NCI-H2081 treated with DMSO at 0.1 percent for 48 hours (cell line): ENCODE measurements around the gene ARFGAP3.

Experiments
- DNase-seq: peaks from one replicate; lab custom pipeline; 2025; lab: John Stamatoyannopoulos, UW

ARFGAP3 gene

GRCh38 chr22:42863349-42863961 lies 6.4 kb upstream of the ARFGAP3 start:
- DNase-seq, result no peak

DNA sequence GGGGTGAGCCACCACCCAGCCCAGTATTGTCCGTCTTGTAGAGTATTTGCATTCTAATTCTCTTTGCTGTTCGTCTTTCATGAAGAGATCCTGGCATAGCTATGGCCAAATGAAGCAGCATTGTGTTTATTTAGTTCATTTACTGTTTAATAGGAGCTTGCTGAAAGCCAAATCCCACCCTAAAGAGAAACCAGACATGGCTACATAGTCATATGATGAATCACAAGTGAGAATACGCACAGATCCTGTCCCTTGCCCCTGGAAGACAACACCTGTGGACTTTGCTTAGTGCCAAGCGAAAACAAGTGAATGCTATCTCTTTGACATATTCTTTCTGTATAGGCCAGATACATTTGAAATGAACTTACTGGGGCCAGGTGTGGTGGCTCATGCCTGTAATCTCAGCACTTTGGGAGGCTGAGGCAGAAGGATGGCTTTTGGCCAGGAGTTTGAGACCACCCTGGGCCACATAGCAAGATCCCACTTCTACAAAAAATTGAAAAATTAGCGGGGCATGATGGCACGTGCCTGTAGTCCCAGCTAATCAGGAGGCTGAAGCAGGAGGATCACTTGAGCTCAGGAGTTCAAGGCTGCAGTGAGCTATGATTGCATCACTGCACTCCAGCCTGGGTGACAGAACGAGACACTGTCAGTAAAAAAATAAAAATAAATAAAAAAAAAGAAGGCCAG lies 5.1 kb upstream of the ARFGAP3 start:
- DNase-seq, result no peak

DNA sequence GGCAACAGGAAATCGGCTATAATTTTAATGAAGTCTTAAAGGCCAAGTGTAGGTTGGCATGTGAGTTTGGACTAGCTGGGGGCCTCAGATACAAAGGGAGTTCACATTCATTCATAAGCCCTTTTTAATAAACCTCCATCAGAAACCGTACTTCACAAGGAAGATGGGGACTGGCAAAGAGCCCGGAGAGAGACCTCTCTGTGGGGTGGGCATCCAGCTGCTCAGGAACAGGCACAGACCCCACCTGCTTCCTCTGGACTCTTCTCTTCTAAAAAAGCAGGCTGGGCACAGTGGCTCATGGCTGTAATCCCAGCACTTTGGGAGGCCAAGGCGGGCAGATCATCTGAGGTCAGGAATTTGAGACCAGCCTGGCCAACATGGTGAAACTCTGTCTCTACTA lies 3.9 kb upstream of the ARFGAP3 start:
- DNase-seq, result no peak

DNA sequence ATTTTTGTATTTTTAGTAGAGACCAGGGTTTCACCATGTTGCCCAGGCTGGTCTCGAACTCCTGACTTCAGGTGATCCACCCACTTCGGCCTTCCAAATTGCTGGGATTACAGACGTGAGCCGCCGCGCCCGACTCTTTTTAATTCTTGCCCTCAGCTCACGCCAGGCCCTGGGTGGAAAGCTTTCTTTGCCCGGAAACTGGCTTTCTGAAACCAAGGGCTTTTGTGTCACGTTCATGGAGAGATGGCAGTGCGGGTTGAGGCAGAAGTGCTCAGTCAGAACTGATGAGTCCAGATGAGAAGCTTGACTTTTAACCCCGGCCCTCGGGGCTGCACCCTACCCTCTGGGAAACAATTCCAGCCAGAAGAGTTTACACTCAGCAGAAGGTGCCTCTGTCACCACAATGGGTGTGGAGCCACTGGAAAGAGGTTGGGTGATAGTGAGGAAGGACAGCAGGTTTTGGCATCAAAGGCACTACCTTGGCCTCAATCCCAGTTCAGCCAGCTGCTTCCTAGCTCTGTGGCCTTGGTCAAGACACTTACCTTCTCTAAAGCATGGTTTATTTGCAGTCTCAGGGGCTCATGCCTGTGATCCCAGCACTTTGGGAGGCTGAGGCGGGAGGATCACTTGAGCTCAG lies 890 bp upstream of the ARFGAP3 start:
- DNase-seq, result no peak

DNA sequence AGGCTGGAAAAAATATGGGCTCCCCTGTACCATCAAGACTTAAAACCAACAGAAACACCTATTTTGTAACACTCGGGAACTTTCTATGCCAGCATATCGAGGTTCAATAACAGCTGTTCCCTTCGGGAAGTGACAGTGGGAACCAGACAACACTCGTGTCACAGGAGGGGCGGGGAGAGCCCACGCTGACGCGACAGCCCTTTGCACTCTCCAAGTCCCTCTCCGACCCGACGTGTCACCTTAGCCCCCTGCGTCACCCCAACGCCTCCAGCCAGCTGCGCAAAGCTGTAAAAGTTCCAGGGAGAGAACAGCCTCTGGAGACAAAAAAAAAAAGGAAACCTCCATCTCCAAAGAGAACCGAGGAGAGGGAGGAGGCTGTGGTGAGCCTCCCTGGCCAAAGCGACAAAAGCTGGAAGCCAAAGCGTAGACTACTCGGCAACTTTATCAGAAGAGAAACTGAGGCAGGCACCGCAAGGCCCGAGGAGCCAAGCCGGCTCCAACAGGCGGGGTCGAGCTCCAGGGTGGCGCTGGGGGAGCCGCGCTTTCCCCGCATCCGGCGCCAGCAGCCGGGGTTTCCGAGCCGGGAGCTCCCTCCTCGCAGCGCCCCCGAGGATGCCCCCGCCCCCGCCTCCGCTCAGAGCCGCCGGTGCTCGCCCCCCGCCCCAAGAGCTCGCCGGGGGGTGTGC lies 751 bp downstream of the ARFGAP3 start:
- no peak for DNase-seq

DNA sequence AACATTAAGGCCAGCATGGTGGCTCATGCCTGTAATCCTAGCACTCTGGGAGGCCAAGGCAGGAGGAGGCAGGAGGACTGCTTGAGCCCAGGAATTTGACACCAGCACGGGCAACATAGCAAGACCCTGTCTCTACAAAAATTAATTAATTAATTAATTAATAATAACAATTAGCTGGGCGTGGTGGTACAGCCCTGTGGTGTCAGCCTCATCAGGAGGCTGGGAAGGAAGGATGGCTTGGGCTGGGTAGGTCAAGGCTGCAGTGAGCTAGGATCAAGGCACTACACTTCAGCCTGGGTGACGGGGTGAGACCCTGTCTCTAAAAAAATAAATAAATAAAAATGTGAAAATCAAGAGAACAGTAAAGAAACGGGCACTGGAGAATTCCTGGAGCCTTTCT lies 1.4 kb downstream of the ARFGAP3 start:
- no peak for DNase-seq

DNA sequence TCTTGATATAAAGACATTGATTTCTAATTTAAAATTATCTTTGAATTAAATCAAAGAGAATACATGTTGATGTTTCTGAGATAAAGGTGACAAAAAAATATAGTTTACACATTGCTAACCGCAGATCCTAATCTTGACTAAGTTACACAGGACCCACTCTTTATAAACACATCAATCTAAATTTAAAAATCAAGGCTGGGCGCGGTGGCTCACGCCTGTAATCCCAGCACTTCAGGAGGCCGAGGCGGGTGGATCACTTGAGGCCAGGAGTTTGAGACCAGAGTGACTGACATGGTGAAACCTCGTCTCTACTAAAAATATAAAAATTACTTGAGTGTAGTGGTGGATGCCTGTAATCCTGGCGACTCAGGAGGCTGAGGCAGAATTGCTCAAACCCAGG lies 1.9 kb downstream of the ARFGAP3 start:
- DNase-seq, result no peak

- DNase-seq, result no peak
Observed at GRCh38 chr22:42848941-42849550, 8.0 kb downstream of the ARFGAP3 start.

- DNase-seq, result no peak
Observed at GRCh38 chr22:42847110-42847509, 10.0 kb downstream of the ARFGAP3 start.

GRCh38 chr22:42844756-42845155 lies 12.3 kb downstream of the ARFGAP3 start:
- no peak for DNase-seq

DNA sequence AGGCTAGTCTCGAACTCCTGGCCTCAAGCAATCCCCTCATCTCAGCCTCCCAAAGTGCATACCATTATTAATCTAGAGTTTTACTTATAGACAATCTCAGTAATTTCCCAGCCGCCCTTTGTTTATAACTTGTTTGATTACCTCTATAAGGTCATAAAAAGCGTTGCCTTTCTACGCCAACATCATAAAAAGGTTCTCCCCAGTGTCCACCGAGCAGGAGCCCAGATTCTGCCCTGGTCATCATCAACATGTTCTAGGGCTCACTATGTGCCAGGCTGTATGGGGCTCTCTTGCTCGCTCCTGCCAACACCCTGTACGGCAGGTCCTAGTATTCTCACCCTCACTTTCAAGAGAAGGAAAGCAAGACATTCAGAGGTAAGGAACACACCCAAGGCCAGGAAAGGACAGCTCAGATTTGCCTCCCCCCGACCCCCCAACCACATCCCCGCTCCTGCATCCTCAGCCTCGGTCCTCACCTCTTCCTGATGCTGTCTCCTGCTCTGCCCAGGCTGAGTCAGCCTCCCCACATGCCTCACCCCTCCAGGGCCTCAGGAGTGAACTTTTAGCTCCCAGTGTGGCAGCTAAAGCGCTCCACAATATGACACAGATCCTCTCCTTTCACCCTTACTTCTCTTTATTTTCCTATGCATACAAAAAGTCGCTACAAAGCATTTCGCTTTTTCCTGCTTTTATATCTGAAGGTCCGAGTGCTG lies 14.3 kb downstream of the ARFGAP3 start:
- DNase-seq, result no peak

DNA sequence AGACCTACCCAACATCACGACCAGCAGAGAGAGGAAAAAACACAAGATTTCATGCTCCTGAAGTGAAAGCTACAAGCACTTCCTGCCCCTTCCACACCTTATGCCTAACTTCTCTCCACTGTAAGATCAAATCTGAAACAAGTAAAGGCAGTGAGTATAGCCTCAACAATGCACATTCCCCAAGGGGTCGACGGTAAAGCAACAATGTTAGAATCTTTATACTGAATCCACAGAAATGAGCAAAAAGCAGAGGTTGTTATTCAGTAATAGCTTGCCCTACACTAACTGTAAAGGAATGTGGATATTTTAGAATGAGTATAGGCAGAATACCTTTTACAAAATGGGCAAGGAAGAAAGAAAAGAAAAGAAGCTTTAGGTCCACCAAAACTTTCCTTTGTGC lies 15.6 kb downstream of the ARFGAP3 start:
- no peak for DNase-seq

- DNase-seq, result no peak
Observed at GRCh38 chr22:42837556-42837955, 19.5 kb downstream of the ARFGAP3 start.

GRCh38 chr22:42836026-42836425 lies 21.0 kb downstream of the ARFGAP3 start:
- no peak for DNase-seq

DNA sequence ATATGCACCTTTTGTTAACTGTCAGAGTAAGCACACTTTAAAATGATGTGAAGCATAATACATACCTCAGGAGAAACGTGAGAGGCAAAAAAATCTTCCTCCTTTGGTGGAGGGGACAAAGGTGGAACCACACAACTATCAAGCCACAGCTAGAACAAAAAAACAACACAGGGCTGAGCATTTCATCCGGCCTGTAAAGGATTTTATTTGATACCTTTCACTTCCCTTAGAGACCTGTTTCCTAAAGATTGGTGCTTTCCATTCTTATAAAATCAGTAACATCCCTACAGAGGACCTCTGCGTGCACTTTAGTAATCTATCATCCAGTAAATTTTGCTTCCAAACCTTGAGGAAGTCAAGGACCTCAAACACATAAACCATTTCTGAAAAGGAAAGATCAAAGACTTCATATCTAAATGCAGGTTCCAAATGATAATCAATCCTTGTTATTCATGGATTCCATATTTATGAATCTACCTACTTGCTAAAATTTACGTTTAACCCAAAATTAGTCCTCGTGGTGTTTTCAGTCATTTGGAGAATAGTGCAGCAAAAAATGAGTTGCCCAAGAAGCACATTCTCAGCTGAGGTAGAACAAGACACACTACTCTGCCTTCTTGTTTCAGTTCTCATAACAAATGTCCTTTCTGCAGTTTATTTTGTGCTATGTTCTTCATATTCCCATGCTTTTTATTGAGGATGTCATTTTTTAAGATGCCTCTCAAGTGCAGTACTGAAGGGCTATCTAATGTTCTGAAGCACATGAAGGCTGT lies 22.7 kb downstream of the ARFGAP3 start:
- no peak for DNase-seq

- DNase-seq, result no peak
Observed at GRCh38 chr22:42833104-42833503, 24.0 kb downstream of the ARFGAP3 start.

- no peak for DNase-seq
Observed at GRCh38 chr22:42831712-42832111, 25.4 kb downstream of the ARFGAP3 start.

DNA sequence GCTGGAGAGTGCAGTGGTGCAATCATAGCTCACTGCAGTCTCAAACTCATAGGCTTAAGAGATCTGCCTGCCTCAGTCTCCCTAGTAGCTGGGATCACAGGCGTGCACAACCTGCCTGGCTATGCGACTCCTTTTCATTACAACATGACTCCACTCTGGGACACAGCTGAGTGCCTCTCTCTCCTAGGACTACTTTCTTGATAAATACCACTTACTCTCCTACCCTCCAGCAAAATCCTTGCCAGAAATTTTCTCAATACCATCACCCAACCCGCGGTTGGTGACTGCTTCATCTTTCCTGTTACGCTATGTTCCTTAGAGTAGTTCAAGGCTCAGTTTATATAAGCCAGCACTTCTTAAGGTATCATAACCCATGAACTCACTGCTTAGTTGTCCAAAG lies 26.9 kb downstream of the ARFGAP3 start:
- DNase-seq, result no peak

DNA sequence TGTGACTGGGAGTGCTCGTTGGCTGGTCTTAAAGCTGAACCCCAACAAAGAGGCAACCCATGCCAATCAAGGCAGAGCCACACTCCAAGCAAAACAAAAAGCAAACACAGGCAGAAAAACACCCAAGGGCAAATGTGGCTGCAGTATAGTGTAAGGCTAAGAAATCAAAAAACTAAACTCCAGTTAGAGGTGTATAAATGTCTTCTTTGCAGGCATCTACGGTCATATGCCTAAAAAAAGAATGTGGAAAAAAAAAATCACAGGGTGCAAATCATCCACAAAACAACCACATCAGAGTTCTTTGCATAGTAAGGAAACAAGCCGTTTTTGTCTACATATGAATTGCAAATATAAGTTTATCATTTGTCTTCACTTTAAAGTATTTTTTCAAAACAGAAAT lies 27.8 kb downstream of the ARFGAP3 start:
- DNase-seq, result no peak

GRCh38 chr22:42825796-42826195 lies 31.3 kb downstream of the ARFGAP3 start:
- no peak for DNase-seq

GRCh38 chr22:42821386-42821785 lies 35.7 kb downstream of the ARFGAP3 start:
- no peak for DNase-seq
